K562 (cell line): ENCODE data around the gene JKAMP. TPM values are rescaled to one million over a fixed set of nuclear protein-coding genes. Genes with fewer than 3 reads are reported as not detected.

Experiments used
- ATAC-seq: fragments of 200-7000 bp; cut with Tn5 transposase; 3 replicates; pipeline ENCODE4 v1.9.1; 2020; ENCODE audit warnings: moderate library complexity
- BruUV-seq: library from RNA; stranded (reverse); fragments of 400-500 nt; replicated peaks from 2 replicates; lab custom pipeline; 2021; lab: Mats Ljungman, UMichigan
- CTCF ChIA-PET: fragments of 300-600 bp; formaldehyde crosslinking; extraction: SDS; loops from one replicate; lab custom pipeline; 2021; ENCODE audit warnings: low intra/inter-chr PET ratio; lab: Yijun Ruan, JAX
- POLR2A ChIA-PET: fragments of 300-600, 350-650 bp; sonication (Branson Sonifier 250); formaldehyde crosslinking; extraction: SDS; loops from one replicate; lab custom pipeline; 2021; ENCODE audit warnings: antibody characterized with exemption, inconsistent platforms; lab: Yijun Ruan, JAX
- DNase-seq, 4 experiments: peaks; one replicate each; pipeline versions ENCODE4 v3.0.0 to v3.0.0-alpha.2; 2011 to 2018; ENCODE audit warnings: low spot score in 3 of 4, mixed read lengths in 3 of 4; ENCODE audit errors: extremely low read depth in 1 of 4
- FAIRE-seq: peaks from 2 replicates; lab custom pipeline; 2011; peaks lifted over from hg19 to GRCh38; lab: Jason Lieb, UNC
- H2AFZ ChIP-seq: 2 replicates; pipeline ENCODE4 v1.6.0; 2011; ENCODE audit warnings: low read depth, low read length, control low read depth, inconsistent platforms
- H3K27ac ChIP-seq: fragments of 200-600 bp; 3 replicates; pipeline ENCODE4 v1.8.0; 2011; ENCODE audit warnings: low read depth, mild to moderate bottlenecking, control low read depth, inconsistent platforms, low read length, moderate library complexity, mixed read lengths; ENCODE audit errors: extremely low read depth
- H3K27me3 ChIP-seq, 2 experiments: fragments of 300-600 bp in 1 of 2; 2 replicates in 1 of 2; 3 replicates in 1 of 2; pipeline versions ENCODE4 v1.6.0 to v1.8.0; 2011; ENCODE audit warnings: inconsistent platforms in 2 of 2, low read length in 2 of 2, mild to moderate bottlenecking in 1 of 2, mixed read lengths in 1 of 2, moderate library complexity in 1 of 2; ENCODE audit not compliant: control insufficient read depth in 2 of 2, insufficient read depth in 2 of 2
- H3K36me3 ChIP-seq: fragments of 300-600 bp; 3 replicates; pipeline ENCODE4 v1.8.0; 2011; ENCODE audit warnings: mild to moderate bottlenecking, low read length, inconsistent platforms; ENCODE audit not compliant: control insufficient read depth, insufficient read depth
- H3K4me1 ChIP-seq, 2 experiments: fragments of 200-600 bp in 1 of 2; replicated peaks in 1 of 2; 2 replicates in 1 of 2; 3 replicates in 1 of 2; pipeline versions ENCODE4 v1.5.1 to v1.8.0; 2011; ENCODE audit warnings: inconsistent platforms in 2 of 2, low read length in 2 of 2, mild to moderate bottlenecking in 1 of 2, mixed read lengths in 1 of 2, moderate library complexity in 1 of 2; ENCODE audit not compliant: control insufficient read depth in 2 of 2, insufficient read depth in 2 of 2
- H3K4me2 ChIP-seq: 2 replicates; pipeline ENCODE4 v1.6.1; 2011; ENCODE audit warnings: low read length, control low read depth, inconsistent platforms, mixed read lengths; ENCODE audit not compliant: insufficient read depth
- H3K4me3 ChIP-seq: fragments of 200-600 bp; sonication (generic), shearing (Covaris generic); 2 replicates; pipeline ENCODE4 v1.5.1; 2016; ENCODE audit warnings: control low read depth, inconsistent platforms
- H3K79me2 ChIP-seq: fragments of 200-600 bp; 3 replicates; pipeline ENCODE4 v1.8.0; 2011; ENCODE audit warnings: low read length, inconsistent platforms; ENCODE audit not compliant: control insufficient read depth, insufficient read depth
- H3K9ac ChIP-seq, 2 experiments: 2 replicates each; pipeline versions ENCODE4 v1.6.0 to v1.6.1; 2011; ENCODE audit warnings: low read depth in 2 of 2, low read length in 2 of 2, control low read depth in 1 of 2, inconsistent platforms in 1 of 2, mild to moderate bottlenecking in 1 of 2, mixed read lengths in 1 of 2; ENCODE audit not compliant: insufficient read depth in 1 of 2
- H3K9me1 ChIP-seq: one replicate; pipeline ENCODE4 v1.6.0; 2011; ENCODE audit warnings: inconsistent platforms, mild to moderate bottlenecking, low read length, moderate library complexity; ENCODE audit not compliant: control insufficient read depth, insufficient read depth
- H3K9me3 ChIP-seq: replicated peaks from 2 replicates; pipeline ENCODE4 v1.5.1; 2011; ENCODE audit warnings: low read depth, low read length, inconsistent platforms; ENCODE audit not compliant: control insufficient read depth, insufficient read depth
- H4K20me1 ChIP-seq: replicated peaks from 2 replicates; pipeline ENCODE4 v1.6.1; 2011; ENCODE audit warnings: low read length, inconsistent platforms, mixed read lengths; ENCODE audit not compliant: control insufficient read depth, insufficient read depth
- DNMT1 ChIP-seq: fragments of 450-650 bp; IDR thresholded peaks from 2 replicates; pipeline ENCODE4 v1.6.1; 2016; ENCODE audit warnings: antibody characterized with exemption, mild to moderate bottlenecking
- HNRNPUL1 ChIP-seq: fragments of 200-400 bp; formaldehyde crosslinking; IDR thresholded peaks from 2 replicates; pipeline ENCODE4 v1.6.1; 2017; ENCODE audit warnings: low read length
- KDM4B ChIP-seq, 2 experiments: fragments of 450-650 bp in 1 of 2; sonication (generic) in 1 of 2; IDR thresholded peaks; 2 replicates each; pipeline ENCODE4 v1.6.1; 2016 to 2017; ENCODE audit warnings: borderline replicate concordance in 2 of 2, antibody characterized with exemption in 1 of 2, low read depth in 1 of 2, mild to moderate bottlenecking in 1 of 2
- MECOM ChIP-seq: fragments of 250-450 bp; sonication (Bioruptor Pico); IDR thresholded peaks from 2 replicates; pipeline ENCODE4 v1.8.0; 2022; ENCODE audit warnings: inconsistent platforms
- NFXL1 ChIP-seq: fragments of 450-650 bp; formaldehyde crosslinking; IDR thresholded peaks from 2 replicates; pipeline ENCODE4 v1.4.0; 2021; ENCODE audit warnings: mild to moderate bottlenecking
- SMC3 ChIP-seq: conservative IDR thresholded peaks from 2 replicates; pipeline ENCODE4 v1.6.1; 2011; ENCODE audit warnings: low read depth, low read length, improper control_type of control experiment; ENCODE audit not compliant: insufficient read depth
- SP1 ChIP-seq: sonication (generic); formaldehyde crosslinking; IDR thresholded peaks from 2 replicates; pipeline ENCODE4 v1.8.1; 2022; ENCODE audit warnings: mild to moderate bottlenecking, missing genetic modification reagents
- TFAP4 ChIP-seq: sonication (generic); formaldehyde crosslinking; IDR thresholded peaks from 2 replicates; pipeline ENCODE4 v1.8.0; 2022; ENCODE audit warnings: missing genetic modification reagents, mild to moderate bottlenecking, moderate library complexity, borderline replicate concordance
- ZNF165 ChIP-seq: fragments of 250-450 bp; sonication (Bioruptor Pico); IDR thresholded peaks from 2 replicates; pipeline ENCODE4 v1.4.0; 2020; ENCODE audit warnings: borderline replicate concordance
- ZNF445 ChIP-seq: fragments of 250-450 bp; sonication (Bioruptor Pico); IDR thresholded peaks from 2 replicates; pipeline ENCODE4 v1.4.0; 2020; ENCODE audit warnings: low read depth, mild to moderate bottlenecking, moderate library complexity
- ZNF561 ChIP-seq: fragments of 450-650 bp; formaldehyde crosslinking; conservative IDR thresholded peaks from 2 replicates; pipeline ENCODE4 v1.4.0; 2020; ENCODE audit warnings: mild to moderate bottlenecking, moderate library complexity
- ZNF699 ChIP-seq: fragments of 250-450 bp; sonication (Bioruptor Pico); IDR thresholded peaks from 2 replicates; pipeline ENCODE4 v1.8.0; 2021; ENCODE audit warnings: mild to moderate bottlenecking, moderate library complexity; ENCODE audit not compliant: insufficient replicate concordance
- WGBS: fragments of 100-300 bp; shearing (Covaris generic); methylation state at CpG from one replicate; pipeline ENCODE4 v1.1.6; 2016; ENCODE audit warnings: low coverage, mixed read lengths; ENCODE audit not compliant: insufficient coverage; ENCODE audit errors: missing lambda C conversion rate; 5-methylcytosine and 5-hydroxymethylcytosine counted together
- in situ Hi-C: fragments of 300-500 bp; cut with MboI; formaldehyde crosslinking; loops from 4 replicates; pipeline ENCODE4 v1.15.0; 2018; ENCODE audit warnings: inconsistent platforms, mixed read lengths
- intact Hi-C: fragments of 100-400 bp; cut with micrococcal nuclease; formaldehyde crosslinking; loops from 2 replicates; pipeline ENCODE4 v1.14.2; 2022
- polyA plus RNA-seq, 8 experiments: library from polyadenylated mRNA; depleted of rRNA in 4 of 8; stranded (reverse) in 5 of 8; unstranded in 3 of 8; fragments of >200 nt; fragmentation: Nextera tagmentation in 2 of 8; fragmentation: Illumina TruSeq in 1 of 8; extraction: Ambion mirVana in 2 of 8; extraction: Trizol in 1 of 8; gene quantifications; 2 replicates each; pipeline versions ENCODE4 v1.2.1 to v1.2.3, GENCODE V29; 2011 to 2014; ENCODE audit warnings: inconsistent platforms in 1 of 8, missing spikeins in 1 of 8
- total RNA-seq, 7 experiments: library from RNA; depleted of rRNA in 6 of 7; stranded (reverse); fragments of >200 nt in 6 of 7; fragmentation: Illumina TruSeq in 2 of 7; extraction: Trizol in 2 of 7; gene quantifications; 2 replicates each; pipeline versions ENCODE4 v1.2.1 to v1.2.3, GENCODE V29; 2011 to 2021; ENCODE audit warnings: low replicate concordance in 1 of 7
- TF ChIP-seq, protein P1 (sequence below): fragments of 250-450 bp; sonication (Bioruptor Pico); IDR thresholded peaks from 2 replicates; pipeline ENCODE4 v1.4.0; 2020; ENCODE audit warnings: mild to moderate bottlenecking

The JKAMP gene
- total and polyA plus RNA-seq, 9 of the 15 experiments (the other 6 are each of a cell fraction or from before 2014, with no cell fraction given): 19.3 to 119 (median 33.8) TPM

DNA sequence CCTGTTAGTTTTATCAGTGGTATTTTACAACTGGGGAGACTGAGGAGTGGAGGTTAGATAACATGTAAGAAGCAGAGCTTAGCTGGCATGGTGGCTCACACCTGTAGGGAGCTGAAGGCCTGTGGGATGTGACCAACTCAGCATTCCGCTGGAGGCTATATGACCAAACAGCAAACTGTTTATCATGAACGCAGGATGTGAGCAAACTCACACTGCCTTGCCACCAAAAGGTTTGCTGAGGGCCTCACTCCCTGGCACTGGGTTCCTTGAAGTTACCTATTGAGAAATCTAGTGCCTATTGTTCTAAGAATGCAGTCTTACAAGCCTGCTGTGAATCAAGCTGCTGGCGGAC lies 23.4 kb downstream of the JKAMP start:
- DNase-seq (no peak), ATAC-seq (no peak), FAIRE-seq (no peak)
- BruUV-seq: no TSS peak
- Histone ChIP-seq H3K27me3 (no peaks in the 10 kb centered on the region), H3K4me1 (no peaks in the 10 kb centered on the region), H3K27ac (no peak overlapping the region), H3K79me2 (no peaks in the 10 kb centered on the region), H3K9me3 (no peaks in the 10 kb centered on the region), H3K4me2 (no peak overlapping the region), H3K9ac (no peak overlapping the region), H3K36me3 (peaks cover 12% of the 10 kb centered on the region; the same call in 2 of the 3 replicates), H3K9me1 (no peaks in the 10 kb centered on the region), H2AFZ (no peak overlapping the region), H3K4me3 (no peak overlapping the region), H4K20me1 (no peaks in the 10 kb centered on the region)
- TF ChIP-seq SP1 (CRISPR knock-in tag) (no peak), ZNF561 (CRISPR knock-in tag) (no peak), ZNF445 (CRISPR knock-in tag) (no peak), NFXL1 (no peak), TFAP4 (no peak), KDM4B (IDR thresholded peaks at IDR 0.05; ENCODE audit: borderline replicate concordance in 2 of 2, low read depth in 1 of 2) (no peak), HNRNPUL1 (no peak), SMC3 (no peak), ZNF699 (CRISPR knock-in tag) (no peak), MECOM (CRISPR knock-in tag) (no peak), DNMT1 (no peak), ZNF165 (no peak)
- TF ChIP-seq, protein P1, sequence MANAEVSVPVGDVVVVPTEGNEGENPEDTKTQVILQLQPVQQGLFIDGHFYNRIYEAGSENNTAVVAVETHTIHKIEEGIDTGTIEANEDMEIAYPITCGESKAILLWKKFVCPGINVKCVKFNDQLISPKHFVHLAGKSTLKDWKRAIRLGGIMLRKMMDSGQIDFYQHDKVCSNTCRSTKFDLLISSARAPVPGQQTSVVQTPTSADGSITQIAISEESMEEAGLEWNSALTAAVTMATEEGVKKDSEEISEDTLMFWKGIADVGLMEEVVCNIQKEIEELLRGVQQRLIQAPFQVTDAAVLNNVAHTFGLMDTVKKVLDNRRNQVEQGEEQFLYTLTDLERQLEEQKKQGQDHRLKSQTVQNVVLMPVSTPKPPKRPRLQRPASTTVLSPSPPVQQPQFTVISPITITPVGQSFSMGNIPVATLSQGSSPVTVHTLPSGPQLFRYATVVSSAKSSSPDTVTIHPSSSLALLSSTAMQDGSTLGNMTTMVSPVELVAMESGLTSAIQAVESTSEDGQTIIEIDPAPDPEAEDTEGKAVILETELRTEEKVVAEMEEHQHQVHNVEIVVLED (CRISPR knock-in tag): no peak
- ChIA-PET CTCF (interaction anchor here (0.6 kb wide), 2 partner anchors 69 to 76 kb away, joined by 3 read pairs; partner anchors contain the start of gene CCDC175), POLR2A (interaction anchor here (1.0 to 2.1 kb wide), 3 partner anchors 11 to 68 kb away, joined by 3 to 5 read pairs (median 3); partner anchors contain the start of genes JKAMP and L3HYPDH)
- in situ Hi-C loops: no loop called here
- WGBS: 93% methylated on average over 2 of the region's 3 CpGs
- intact Hi-C loops: loop anchor here (1.0 to 10.0 kb wide), 2 partner anchors 69 to 677 kb away; partner anchors contain the start of gene CCDC175
